ENCODE data around the gene MTA2.
"Not testable (repeated sequence)": the region's sequence is repeated elsewhere in the genome, so short reads cannot be mapped to it uniquely, and the experiment has no call there.

Gene MTA2

DNA sequence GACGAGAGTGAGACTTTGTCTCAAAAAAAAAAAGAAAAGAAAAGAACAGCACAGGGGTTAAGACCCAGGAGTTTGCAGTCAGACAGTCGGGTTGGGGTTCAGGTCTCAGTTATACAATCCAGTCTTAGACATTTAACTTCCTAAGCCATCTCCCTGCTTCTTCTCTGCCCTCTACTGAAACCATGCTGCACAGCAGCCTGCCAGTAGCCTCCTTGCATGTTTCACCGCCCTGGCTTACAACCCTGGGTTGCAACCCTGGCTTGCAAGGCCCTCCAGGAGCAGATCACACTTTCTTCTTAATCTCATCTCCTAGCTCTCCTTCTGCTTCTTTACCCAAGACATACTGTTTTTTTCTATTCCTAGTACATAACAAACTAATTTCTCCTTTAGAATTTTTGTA is 26.0 kb upstream of the MTA2 start:
- H3K9ac ChIP-seq (ENCODE audit: low read depth, low read length), result no peak overlapping the region
- no peak overlapping the region for H3K4me3 ChIP-seq (ENCODE audit: low read depth, low read length)
- no peaks in the 10 kb centered on the region for H3K4me1 ChIP-seq (ENCODE audit: control insufficient read depth, insufficient read depth, low read length)
- no peaks in the 10 kb centered on the region for H3K9me3 ChIP-seq (ENCODE audit: control insufficient read depth, insufficient read depth, low read length)
- H3K36me3 ChIP-seq (ENCODE audit: control insufficient read depth, insufficient read depth, low read length), result peaks cover 72% of the 10 kb centered on the region
- H3K27me3 ChIP-seq (ENCODE audit: control insufficient read depth, insufficient read depth, low read length), result no peaks in the 10 kb centered on the region

DNA sequence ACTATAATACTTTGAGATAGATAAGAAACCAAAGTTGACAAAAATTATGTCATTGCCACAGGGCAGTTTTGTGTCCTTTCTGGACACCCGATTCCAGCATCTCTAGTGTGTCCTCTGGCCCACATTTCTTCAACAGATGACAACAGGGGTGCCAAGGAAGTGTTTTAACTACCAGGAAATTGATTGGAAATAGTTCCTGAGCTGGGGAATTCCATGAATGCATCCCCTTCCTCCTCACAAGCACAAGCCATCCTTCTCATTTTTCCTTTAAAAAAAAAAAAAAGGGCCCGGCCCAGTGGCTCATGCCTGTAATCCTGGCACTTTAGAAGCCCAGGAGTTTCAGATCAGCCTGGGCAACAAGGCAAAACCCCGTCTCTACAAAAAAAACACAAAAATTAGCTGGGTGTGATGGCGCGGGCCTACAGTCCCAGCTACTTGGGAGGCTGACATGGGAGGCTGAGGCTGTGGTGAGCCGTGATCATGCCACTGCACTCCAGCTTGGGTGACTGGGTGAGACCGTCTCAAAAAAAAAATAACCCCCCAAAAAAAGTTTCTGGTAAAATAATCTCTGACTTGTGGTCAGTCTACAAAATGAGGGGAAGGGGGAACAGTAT is 20.9 kb upstream of the MTA2 start:
- Histone ChIP-seq H3K9ac (ENCODE audit: low read depth, low read length) (no peak overlapping the region), H3K4me1 (ENCODE audit: control insufficient read depth, insufficient read depth, low read length) (peaks cover 6% of the 10 kb centered on the region), H3K36me3 (ENCODE audit: control insufficient read depth, insufficient read depth, low read length) (peaks cover 26% of the 10 kb centered on the region), H3K27me3 (ENCODE audit: control insufficient read depth, insufficient read depth, low read length) (no peaks in the 10 kb centered on the region), H3K4me3 (ENCODE audit: low read depth, low read length) (peak overlapping the region; percentile 52), H3K9me3 (ENCODE audit: control insufficient read depth, insufficient read depth, low read length) (no peaks in the 10 kb centered on the region)

DNA sequence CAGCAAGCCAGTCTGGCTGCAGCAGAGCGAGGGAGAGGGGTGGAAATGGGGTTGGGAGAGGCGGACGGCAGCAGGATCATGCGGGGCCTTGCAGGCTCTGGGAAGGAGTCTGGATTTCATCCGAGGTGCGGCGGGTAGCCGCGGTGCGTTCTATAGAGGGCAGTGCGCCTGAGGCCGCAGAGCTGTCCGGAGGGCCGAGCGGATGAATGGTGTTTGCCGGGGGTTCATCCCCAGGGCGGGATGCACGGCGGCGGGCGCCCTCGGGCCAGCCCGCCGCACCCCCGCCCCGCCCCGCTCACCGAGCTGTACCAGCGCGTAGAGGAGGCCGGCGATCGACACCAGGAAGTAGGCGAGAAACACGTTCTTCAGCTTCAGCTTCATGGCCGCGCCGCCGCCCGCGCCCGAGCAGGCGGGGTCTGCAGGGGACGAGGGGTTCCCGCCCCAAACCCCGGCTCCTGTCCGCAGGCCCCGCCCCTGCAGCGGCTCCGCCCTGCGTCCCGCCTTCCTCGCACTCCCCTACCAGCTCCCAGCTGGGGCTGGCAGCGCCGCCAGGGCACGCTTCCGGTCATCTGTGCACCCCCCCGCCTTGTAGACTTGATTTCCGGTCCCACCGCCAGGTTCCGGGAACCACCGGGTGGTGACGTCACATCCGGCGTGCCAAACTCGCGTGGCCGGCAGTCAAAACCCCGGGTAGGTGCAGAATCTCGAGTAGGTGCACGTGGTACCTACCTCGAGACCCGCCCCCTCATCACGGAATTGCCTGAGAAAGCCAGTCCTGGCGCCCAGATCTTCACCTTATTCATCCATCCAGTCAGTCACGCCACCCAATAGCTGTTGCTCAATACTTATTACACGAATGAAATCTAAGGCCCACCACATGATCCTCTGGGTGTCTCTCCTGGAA is 20.2 kb upstream of the MTA2 start, which contains the start of gene B3GAT3:
Gene B3GAT3, minus strand, starts transcription at position 420 of the 904 bp plus-strand sequence. Its CDS starts 39 bp downstream, at position 381.
- Histone ChIP-seq H3K27me3 (ENCODE audit: control insufficient read depth, insufficient read depth, low read length) (no peaks in the 10 kb centered on the region), H3K4me1 (ENCODE audit: control insufficient read depth, insufficient read depth, low read length) (peaks cover 6% of the 10 kb centered on the region), H3K36me3 (ENCODE audit: control insufficient read depth, insufficient read depth, low read length) (peaks cover 18% of the 10 kb centered on the region), H3K4me3 (ENCODE audit: low read depth, low read length) (peak within 1 kb of the TSS; percentile 97), H3K9me3 (ENCODE audit: control insufficient read depth, insufficient read depth, low read length) (no peaks in the 10 kb centered on the region), H3K9ac (ENCODE audit: low read depth, low read length) (peak within 1 kb of the TSS; percentile 94)

DNA sequence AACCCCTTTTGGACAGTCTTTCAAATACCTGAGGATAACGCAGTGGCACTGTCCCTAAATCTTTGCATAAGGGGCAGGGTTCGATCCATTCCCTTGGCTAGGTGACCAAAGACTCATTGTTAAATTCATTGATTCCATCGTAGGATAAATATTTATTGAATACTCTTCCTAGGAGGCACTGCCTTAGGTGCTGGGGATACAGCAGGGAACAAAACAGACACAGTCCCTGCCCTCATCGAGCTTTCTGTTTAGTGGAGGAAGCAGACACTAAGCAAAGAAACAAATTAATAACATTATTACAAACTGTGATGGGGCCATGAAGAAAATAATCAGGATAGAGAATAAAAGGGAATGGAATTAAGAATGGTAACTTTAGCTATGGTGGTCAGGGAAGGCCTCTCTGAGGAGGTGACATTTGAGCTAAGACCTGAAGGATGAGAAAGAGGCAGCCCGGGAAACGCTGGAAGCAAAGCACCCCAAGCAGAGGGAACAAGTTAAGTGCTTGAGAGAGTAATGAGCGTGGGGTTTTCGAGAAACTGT is 19.4 kb upstream of the MTA2 start:
- Histone ChIP-seq H3K9ac (ENCODE audit: low read depth, low read length) (peak overlapping the region; percentile 94), H3K9me3 (ENCODE audit: control insufficient read depth, insufficient read depth, low read length) (no peaks in the 10 kb centered on the region), H3K4me3 (ENCODE audit: low read depth, low read length) (peak overlapping the region; percentile 97), H3K27me3 (ENCODE audit: control insufficient read depth, insufficient read depth, low read length) (no peaks in the 10 kb centered on the region), H3K36me3 (ENCODE audit: control insufficient read depth, insufficient read depth, low read length) (peaks cover 11% of the 10 kb centered on the region), H3K4me1 (ENCODE audit: control insufficient read depth, insufficient read depth, low read length) (peaks cover 6% of the 10 kb centered on the region)

DNA sequence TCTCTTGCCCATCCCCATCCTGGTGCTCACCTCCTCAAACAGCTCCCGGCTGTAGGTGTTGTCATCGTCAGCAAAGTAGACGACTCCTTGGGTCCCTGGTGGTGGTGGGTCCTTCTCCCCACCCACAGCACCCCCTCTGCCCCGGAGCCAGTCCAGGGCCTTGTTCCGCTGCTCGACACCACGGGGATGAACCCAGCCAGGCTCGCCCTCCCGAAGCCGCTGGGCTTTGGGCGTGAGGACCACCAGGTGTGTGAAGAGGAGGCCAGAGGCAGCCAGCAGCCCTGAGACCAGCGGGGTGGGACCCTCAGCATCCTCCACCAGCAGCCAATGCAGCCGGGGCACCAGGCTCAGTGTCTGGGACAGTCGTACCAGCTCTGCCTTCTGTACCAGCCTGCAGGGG is 15.3 kb upstream of the MTA2 start:
- not testable (repeated sequence) for H3K4me3 ChIP-seq (ENCODE audit: low read depth, low read length); H3K9me3 ChIP-seq (ENCODE audit: control insufficient read depth, insufficient read depth, low read length); H3K9ac ChIP-seq (ENCODE audit: low read depth, low read length); H3K4me1 ChIP-seq (ENCODE audit: control insufficient read depth, insufficient read depth, low read length); H3K27me3 ChIP-seq (ENCODE audit: control insufficient read depth, insufficient read depth, low read length); H3K36me3 ChIP-seq (ENCODE audit: control insufficient read depth, insufficient read depth, low read length)

DNA sequence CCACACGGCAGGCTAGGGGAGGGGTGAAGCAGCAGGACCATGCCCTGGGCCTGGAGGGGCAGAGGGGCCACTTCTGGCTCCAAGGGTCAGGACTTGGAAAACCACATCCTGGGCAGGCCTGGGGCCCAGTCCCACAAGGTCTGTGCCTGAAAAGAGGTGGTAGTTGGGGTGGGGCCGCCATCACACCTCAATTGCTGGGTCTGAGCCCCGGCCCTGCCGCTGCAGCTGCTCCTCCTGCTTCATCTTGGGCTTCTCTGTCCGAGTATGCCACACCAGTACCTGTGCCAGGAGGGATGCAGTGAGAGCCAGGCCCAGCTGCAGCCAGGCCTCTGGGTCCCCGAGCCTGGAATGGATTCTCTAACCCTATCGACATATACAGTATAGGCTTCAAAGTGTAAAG is 13.9 kb upstream of the MTA2 start:
- Histone ChIP-seq H3K9me3 (ENCODE audit: control insufficient read depth, insufficient read depth, low read length) (no peaks in the 10 kb centered on the region), H3K27me3 (ENCODE audit: control insufficient read depth, insufficient read depth, low read length) (peaks cover 8% of the 10 kb centered on the region), H3K4me3 (ENCODE audit: low read depth, low read length) (no peak overlapping the region), H3K4me1 (ENCODE audit: control insufficient read depth, insufficient read depth, low read length) (peaks cover under 1% of the 10 kb centered on the region), H3K9ac (ENCODE audit: low read depth, low read length) (no peak overlapping the region), H3K36me3 (ENCODE audit: control insufficient read depth, insufficient read depth, low read length) (no peaks in the 10 kb centered on the region)

DNA sequence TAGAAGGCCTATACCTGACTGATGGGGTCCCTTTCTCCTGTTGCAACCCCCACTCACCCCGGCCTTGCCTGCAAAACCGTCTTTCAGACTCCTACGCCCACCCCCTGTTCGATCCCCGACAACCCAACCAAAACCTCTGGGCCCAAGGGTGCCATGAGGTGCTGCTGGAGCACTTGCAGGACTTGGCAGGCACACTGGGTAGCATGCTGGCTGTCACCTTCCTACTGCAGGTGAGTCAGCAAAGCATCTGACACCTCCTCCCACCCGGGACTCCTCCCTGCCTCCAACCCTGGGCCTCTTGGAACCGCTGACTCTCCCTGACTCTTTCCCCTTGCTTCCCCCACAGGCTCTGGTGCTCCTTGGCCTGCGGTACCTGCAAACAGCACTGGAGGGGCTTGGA is 12.6 kb upstream of the MTA2 start:
- Histone ChIP-seq H3K9ac (ENCODE audit: low read depth, low read length) (no peak overlapping the region), H3K36me3 (ENCODE audit: control insufficient read depth, insufficient read depth, low read length) (no peaks in the 10 kb centered on the region), H3K9me3 (ENCODE audit: control insufficient read depth, insufficient read depth, low read length) (no peaks in the 10 kb centered on the region), H3K4me3 (ENCODE audit: low read depth, low read length) (no peak overlapping the region), H3K4me1 (ENCODE audit: control insufficient read depth, insufficient read depth, low read length) (no peaks in the 10 kb centered on the region), H3K27me3 (ENCODE audit: control insufficient read depth, insufficient read depth, low read length) (peaks cover 11% of the 10 kb centered on the region)

DNA sequence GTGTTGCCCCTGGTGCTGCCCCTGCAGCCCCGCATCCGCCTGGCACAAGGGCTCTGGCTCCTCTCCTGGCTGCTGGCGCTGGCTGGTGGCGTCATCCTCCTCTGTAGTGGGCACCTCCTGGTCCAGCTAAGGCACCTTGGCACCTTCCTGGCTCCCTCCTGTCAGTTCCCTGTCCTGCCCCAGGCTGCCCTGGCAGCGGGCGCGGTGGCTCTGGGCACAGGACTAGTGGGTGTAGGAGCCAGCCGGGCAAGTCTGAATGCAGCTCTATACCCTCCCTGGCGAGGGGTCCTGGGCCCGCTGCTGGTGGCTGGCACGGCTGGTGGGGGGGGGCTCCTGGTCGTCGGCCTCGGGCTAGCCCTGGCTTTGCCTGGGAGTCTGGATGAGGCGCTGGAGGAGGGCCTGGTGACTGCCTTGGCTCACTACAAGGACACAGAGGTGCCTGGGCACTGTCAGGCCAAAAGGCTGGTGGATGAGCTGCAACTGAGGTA is 11.7 kb upstream of the MTA2 start:
- Histone ChIP-seq H3K4me1 (ENCODE audit: control insufficient read depth, insufficient read depth, low read length) (no peaks in the 10 kb centered on the region), H3K27me3 (ENCODE audit: control insufficient read depth, insufficient read depth, low read length) (peaks cover 11% of the 10 kb centered on the region), H3K36me3 (ENCODE audit: control insufficient read depth, insufficient read depth, low read length) (no peaks in the 10 kb centered on the region), H3K9me3 (ENCODE audit: control insufficient read depth, insufficient read depth, low read length) (no peaks in the 10 kb centered on the region), H3K9ac (ENCODE audit: low read depth, low read length) (no peak overlapping the region), H3K4me3 (ENCODE audit: low read depth, low read length) (peak overlapping the region; percentile 35)

DNA sequence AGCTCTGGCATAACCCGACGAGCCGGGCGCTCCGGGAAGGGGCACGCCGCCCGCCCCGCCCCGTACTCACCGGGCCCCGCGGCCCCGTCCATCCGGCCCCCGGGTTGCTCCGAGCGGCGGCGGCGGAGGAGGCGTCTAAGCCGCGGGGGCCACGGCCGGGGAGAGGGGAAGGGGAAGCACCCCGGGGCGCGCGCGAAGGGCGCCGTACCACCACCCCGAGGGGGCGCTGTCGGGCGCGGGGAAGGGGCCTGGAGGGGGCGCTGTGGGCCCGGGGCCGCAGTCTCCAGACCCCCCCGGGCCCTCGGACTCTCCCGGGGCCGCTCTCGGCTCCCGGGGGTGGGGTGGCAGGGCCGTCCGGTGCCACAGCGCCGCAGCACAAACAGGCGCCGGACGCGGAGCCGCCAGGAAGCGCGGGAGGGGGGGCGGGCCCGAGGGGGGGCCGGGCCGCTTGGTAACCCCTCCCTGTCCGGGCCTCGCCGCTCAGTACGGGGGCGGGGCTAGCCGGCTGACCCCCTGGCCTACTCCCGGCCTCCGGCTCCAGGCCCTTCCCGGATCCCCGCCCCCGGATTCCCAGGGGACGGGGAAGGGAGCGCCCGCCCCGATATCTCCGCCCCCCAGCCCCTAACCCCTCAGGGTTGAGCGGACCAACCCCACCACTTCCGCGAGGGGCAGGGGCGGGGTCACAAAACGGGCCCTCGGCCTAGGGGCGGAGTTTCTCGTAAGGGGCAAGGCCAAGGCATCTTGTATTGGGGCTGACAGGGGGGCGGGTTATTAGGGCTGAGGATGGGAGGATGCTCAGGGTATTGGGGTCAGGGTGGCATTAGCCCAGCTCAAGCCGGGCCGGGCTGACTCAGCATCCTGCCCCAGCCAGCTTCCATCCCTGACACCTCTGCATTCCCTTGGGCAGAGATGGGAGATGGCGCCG is 11.0 kb upstream of the MTA2 start, which contains the start of the genes EML3 and ROM1:
Gene EML3, minus strand, starts transcription at position 410 of the 925 bp plus-strand sequence. Its CDS starts 318 bp downstream, at position 92.
Gene ROM1, plus strand, starts transcription at position 892 of the 925 bp plus-strand sequence. Its CDS starts 25 bp downstream, at position 917.
- Histone ChIP-seq H3K36me3 (ENCODE audit: control insufficient read depth, insufficient read depth, low read length) (no peaks in the 10 kb centered on the region), H3K9ac (ENCODE audit: low read depth, low read length) (peak within 1 kb of the TSS; percentile 65), H3K9me3 (ENCODE audit: control insufficient read depth, insufficient read depth, low read length) (no peaks in the 10 kb centered on the region), H3K4me3 (ENCODE audit: low read depth, low read length) (peak within 1 kb of the TSS; percentile 82), H3K27me3 (ENCODE audit: control insufficient read depth, insufficient read depth, low read length) (peaks cover 11% of the 10 kb centered on the region), H3K4me1 (ENCODE audit: control insufficient read depth, insufficient read depth, low read length) (no peaks in the 10 kb centered on the region)

DNA sequence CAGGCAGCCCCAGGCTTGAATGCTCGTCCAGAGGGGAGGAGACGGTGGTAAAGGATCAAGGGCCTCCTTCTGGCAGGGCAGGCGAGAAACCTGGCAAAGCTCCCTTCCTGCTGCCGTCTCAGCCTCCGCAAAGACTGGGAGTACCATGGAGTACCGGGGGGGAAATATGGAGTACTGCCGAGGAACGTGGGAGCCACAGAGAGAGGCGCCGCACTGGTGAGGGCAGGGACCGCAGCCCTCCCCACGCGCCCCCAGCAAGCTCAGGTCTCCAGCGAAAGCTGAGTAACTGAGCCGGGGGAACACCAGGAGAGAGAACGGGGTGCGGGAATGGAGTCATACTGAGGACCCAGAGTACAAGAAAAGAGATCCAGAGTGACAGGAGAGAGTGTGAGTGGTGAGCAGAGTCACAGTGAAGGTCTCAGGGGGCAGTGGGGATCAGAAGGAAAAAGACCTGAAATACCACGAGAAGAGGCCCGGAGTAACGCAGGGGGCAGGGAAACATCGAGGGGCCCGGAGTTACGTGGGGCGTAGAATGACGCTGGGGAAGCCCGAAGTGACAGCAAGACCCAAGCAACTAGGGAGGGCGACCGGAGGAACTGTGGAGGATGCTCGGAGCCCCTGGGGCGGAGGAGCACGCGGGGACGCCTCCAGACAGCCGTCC is 10.2 kb upstream of the MTA2 start:
- Histone ChIP-seq H3K4me1 (ENCODE audit: control insufficient read depth, insufficient read depth, low read length) (no peaks in the 10 kb centered on the region), H3K27me3 (ENCODE audit: control insufficient read depth, insufficient read depth, low read length) (peaks cover 11% of the 10 kb centered on the region), H3K9me3 (ENCODE audit: control insufficient read depth, insufficient read depth, low read length) (no peaks in the 10 kb centered on the region), H3K36me3 (ENCODE audit: control insufficient read depth, insufficient read depth, low read length) (no peaks in the 10 kb centered on the region), H3K9ac (ENCODE audit: low read depth, low read length) (peak overlapping the region; percentile 65), H3K4me3 (ENCODE audit: low read depth, low read length) (peak overlapping the region; percentile 82)
